SK-N-SH treated with all-trans-retinoic acid at 6 μM for 48 hours (cell line): ENCODE results near the gene NRL.

Source experiments
- ARNTL ChIP-seq: fragments of 450-650 bp; formaldehyde crosslinking; IDR thresholded peaks from 2 replicates; pipeline ENCODE4 v1.5.0; 2020; ENCODE audit warnings: low read depth, mild to moderate bottlenecking, moderate library complexity, borderline replicate concordance
- BACH2 ChIP-seq: fragments of 250-450 bp; sonication (Bioruptor Pico); IDR thresholded peaks from 2 replicates; pipeline ENCODE4 v1.9.0; 2021; ENCODE audit warnings: mild to moderate bottlenecking, borderline replicate concordance
- CREB5 ChIP-seq: fragments of 250-450 bp; sonication (Bioruptor Pico); IDR thresholded peaks from 2 replicates; pipeline ENCODE4 v1.5.1; 2020; ENCODE audit warnings: low read depth, mild to moderate bottlenecking, moderate library complexity
- CSRNP3 ChIP-seq: fragments of 250-450 bp; sonication (Bioruptor Pico); IDR thresholded peaks from 2 replicates; pipeline ENCODE4 v1.5.1; 2021; ENCODE audit warnings: mild to moderate bottlenecking, moderate library complexity
- PATZ1 ChIP-seq: fragments of 250-450 bp; sonication (Bioruptor Pico); IDR thresholded peaks from 2 replicates; pipeline ENCODE4 v1.8.0; 2020; ENCODE audit warnings: mild to moderate bottlenecking, moderate library complexity, borderline replicate concordance
- PPARA ChIP-seq: fragments of 250-450 bp; sonication (Bioruptor Pico); IDR thresholded peaks from 2 replicates; pipeline ENCODE4 v1.5.0; 2020; ENCODE audit warnings: mild to moderate bottlenecking, borderline replicate concordance
- ZC3H10 ChIP-seq: fragments of 250-450 bp; sonication (Bioruptor Pico); IDR thresholded peaks from 2 replicates; pipeline ENCODE4 v1.5.1; 2021; ENCODE audit warnings: mild to moderate bottlenecking, moderate library complexity
- ZFP3 ChIP-seq: fragments of 250-450 bp; sonication (Bioruptor Pico); IDR thresholded peaks from 2 replicates; pipeline ENCODE4 v1.5.0; 2020; ENCODE audit warnings: mild to moderate bottlenecking, moderate library complexity
- ZNF8 ChIP-seq: fragments of 450-650 bp; formaldehyde crosslinking; IDR thresholded peaks from 2 replicates; pipeline ENCODE4 v1.5.0; 2020; ENCODE audit warnings: mild to moderate bottlenecking, moderate library complexity

- TF ChIP-seq ARNTL = no peak
- TF ChIP-seq ZFP3 (CRISPR knock-in tag) = no peak
- no peak for TF ChIP-seq PATZ1 (CRISPR knock-in tag)
- TF ChIP-seq ZNF8 (CRISPR knock-in tag) = no peak
- no peak for TF ChIP-seq BACH2
- no peak for TF ChIP-seq ZC3H10 (CRISPR knock-in tag)
- no peak for TF ChIP-seq CSRNP3 (CRISPR knock-in tag)
- TF ChIP-seq CREB5 (CRISPR knock-in tag) = no peak
- TF ChIP-seq PPARA (CRISPR knock-in tag) = no peak
Measured at GRCh38 chr14:24040692-24041091, 74.1 kb downstream of the NRL start.
